Adrenal gland (tissue), 5 donors: Measurements from ENCODE around the gene DCAF7.

Source experiments
- CTCF ChIP-seq, 6 experiments: fragments of 450-650 bp in 4 of 6; fragments of 200-600 bp in 2 of 6; sonication (generic) in 1 of 6; IDR thresholded peaks; 1 replicate in 5 of 6; 2 replicates in 1 of 6; pipeline versions ENCODE4 v1.5.1 to v1.8.0; 2016 to 2021; ENCODE audit warnings: antibody characterized with exemption in 6 of 6, mild to moderate bottlenecking in 2 of 6, moderate library complexity in 1 of 6
- POLR2A ChIP-seq, 2 donors: fragments of 450-650 bp; IDR thresholded peaks; one replicate each; pipeline ENCODE4 v1.6.1; 2017; ENCODE audit warnings: antibody characterized with exemption in 2 of 2, mild to moderate bottlenecking in 2 of 2, moderate library complexity in 1 of 2
- donor health status: DM: no; HTN: no; CAD: no.

GRCh38 chr17:63524051-63524450 is 26.2 kb upstream of the DCAF7 start:
- no peak for TF ChIP-seq CTCF (IDR thresholded peaks at IDR 0.05)
- no peak for TF ChIP-seq POLR2A (IDR thresholded peaks at IDR 0.05)
